Left lobe of liver (tissue), 2 donors: ENCODE measurements around the gene ERI3. TPM values are rescaled to one million over a fixed set of nuclear protein-coding genes. Genes with fewer than 3 reads are reported as not detected.

ENCODE experiments used
- ATAC-seq: fragments of 200-7000 bp; cut with Tn5 transposase; one replicate; pipeline ENCODE4 v1.9.1; 2020; ENCODE audit warnings: mild to moderate bottlenecking, moderate library complexity
- DNase-seq: peaks from one replicate; pipeline ENCODE4 v3.0.0-alpha.2; 2020; ENCODE audit warnings: low spot score
- total RNA-seq: library from RNA; stranded (reverse); gene quantifications from one replicate; pipeline ENCODE4 v1.2.1, GENCODE V29; 2021
- donor health status: DM: no; HTN: no; CAD: no; lungs with moderate emphysema.
- donor health status: DM: no; HTN: yes; CAD: no.

Gene ERI3
- total RNA-seq, 1 donor from 2014 or later = 22.4 TPM

GRCh38 chr1:44289530-44289929, 65.5 kb downstream of the ERI3 start:
- ATAC-seq = no peak
- no peak for DNase-seq

- ATAC-seq (no peak), DNase-seq (no peak)
Measured at GRCh38 chr1:44288883-44289282, 66.2 kb downstream of the ERI3 start.

GRCh38 chr1:44284184-44284583, 70.9 kb downstream of the ERI3 start:
- ATAC-seq = peak; percentile 75
- DNase-seq = peak; percentile 69

- ATAC-seq = peak; percentile 81
- peak; percentile 76 for DNase-seq
Measured at GRCh38 chr1:44283524-44284173, 71.4 kb downstream of the ERI3 start.

GRCh38 chr1:44282704-44283426, 72.2 kb downstream of the ERI3 start:
- ATAC-seq (peak; percentile 13), DNase-seq (no peak)

- no peak for ATAC-seq
- DNase-seq = no peak
Measured at GRCh38 chr1:44281962-44282703, 72.9 kb downstream of the ERI3 start.

- ATAC-seq = no peak
- no peak for DNase-seq
Measured at GRCh38 chr1:44276901-44277300, 78.2 kb downstream of the ERI3 start.

GRCh38 chr1:44275991-44276405, 79.1 kb downstream of the ERI3 start:
- ATAC-seq (peak; percentile 23), DNase-seq (no peak)

- ATAC-seq = no peak
- no peak for DNase-seq
Measured at GRCh38 chr1:44275296-44275962, 79.6 kb downstream of the ERI3 start.

- DNase-seq = no peak
- ATAC-seq = no peak
Measured at GRCh38 chr1:44273560-44274350, 81.3 kb downstream of the ERI3 start.

- ATAC-seq = no peak
- no peak for DNase-seq
Measured at GRCh38 chr1:44272992-44273391, 82.1 kb downstream of the ERI3 start.

GRCh38 chr1:44271646-44272045, 83.4 kb downstream of the ERI3 start:
- no peak for ATAC-seq
- DNase-seq = no peak

GRCh38 chr1:44270686-44271628, 84.1 kb downstream of the ERI3 start:
- ATAC-seq (no peak), DNase-seq (no peak)

- DNase-seq = no peak
- no peak for ATAC-seq
Measured at GRCh38 chr1:44268054-44268453, 87.0 kb downstream of the ERI3 start.

- no peak for DNase-seq
- ATAC-seq = peak; percentile 31
Measured at GRCh38 chr1:44267438-44267837, 87.6 kb downstream of the ERI3 start.

GRCh38 chr1:44266400-44267344, 88.4 kb downstream of the ERI3 start:
- no peak for ATAC-seq

GRCh38 chr1:44265656-44266358, 89.2 kb downstream of the ERI3 start:
- DNase-seq (no peak), ATAC-seq (no peak)

More at GRCh38 chr1:44266400-44267344, 88.4 kb downstream of the ERI3 start:
- DNase-seq = no peak

GRCh38 chr1:44264451-44264771, 90.6 kb downstream of the ERI3 start:
- DNase-seq (no peak), ATAC-seq (no peak)
